GM23338 (cell line): ENCODE results near the gene CD164. TPM values are rescaled to one million over a fixed set of nuclear protein-coding genes. Genes with fewer than 3 reads are reported as not detected.

Experiments used
- ATAC-seq: fragments of 200-7000 bp; cut with Tn5 transposase; 3 replicates; pipeline ENCODE4 v1.9.1; 2020
- DNase-seq: peaks from one replicate; pipeline ENCODE4 v3.0.0-alpha.2; 2015; ENCODE audit warnings: low spot score
- H2AFZ ChIP-seq: fragments of 200-600 bp; sonication (generic); 2 replicates; pipeline ENCODE4 v1.8.0; 2016; ENCODE audit warnings: antibody characterized with exemption, mild to moderate bottlenecking, moderate library complexity
- H3F3A ChIP-seq: fragments of 200-600 bp; sonication (generic); replicated peaks from 2 replicates; pipeline ENCODE4 v1.8.0; 2017; ENCODE audit warnings: antibody characterized with exemption, mixed run types, low read depth
- H3K27ac ChIP-seq: fragments of 200-600 bp; sonication (generic); 2 replicates; pipeline ENCODE4 v1.6.1; 2016; ENCODE audit warnings: low read depth
- H3K27me3 ChIP-seq: fragments of 200-600 bp; sonication (generic); 2 replicates; pipeline ENCODE4 v1.8.0; 2016; ENCODE audit warnings: mild to moderate bottlenecking, mixed run types, moderate library complexity; ENCODE audit not compliant: insufficient read depth
- H3K36me3 ChIP-seq: fragments of 200-600 bp; sonication (generic); 2 replicates; pipeline ENCODE4 v1.8.0; 2016; ENCODE audit warnings: mild to moderate bottlenecking; ENCODE audit not compliant: insufficient read depth
- H3K4me1 ChIP-seq: fragments of 200-600 bp; sonication (generic); 2 replicates; pipeline ENCODE4 v1.8.0; 2016; ENCODE audit warnings: mild to moderate bottlenecking, moderate library complexity; ENCODE audit not compliant: insufficient read depth
- H3K4me2 ChIP-seq: fragments of 200-600 bp; sonication (generic); 2 replicates; pipeline ENCODE4 v1.7.1; 2017; ENCODE audit warnings: mixed run types
- H3K4me3 ChIP-seq: fragments of 200-600 bp; sonication (generic); 2 replicates; pipeline ENCODE4 v1.6.1; 2016; ENCODE audit warnings: mixed run types
- H3K79me2 ChIP-seq: fragments of 200-600 bp; sonication (generic); replicated peaks from 2 replicates; pipeline ENCODE4 v1.8.0; 2017; ENCODE audit warnings: mild to moderate bottlenecking; ENCODE audit not compliant: insufficient read depth
- H3K9me2 ChIP-seq: fragments of 200-600 bp; sonication (generic); 2 replicates; pipeline ENCODE4 v1.8.0; 2017; ENCODE audit not compliant: insufficient read depth
- H4K20me1 ChIP-seq: fragments of 200-600 bp; sonication (generic); replicated peaks from 2 replicates; pipeline ENCODE4 v1.8.0; 2017; ENCODE audit warnings: mild to moderate bottlenecking; ENCODE audit not compliant: insufficient read depth
- H3K27ac Mint-ChIP-seq: 2 replicates; pipeline ENCODE4 v1.8.0; 2020; ENCODE audit warnings: inconsistent platforms, mild to moderate bottlenecking, moderate library complexity, mixed read lengths
- H3K27me3 Mint-ChIP-seq: 3 replicates; pipeline ENCODE4 v1.8.0; 2022; ENCODE audit warnings: low read depth, mild to moderate bottlenecking, moderate library complexity, mixed read lengths, inconsistent platforms; ENCODE audit not compliant: insufficient read depth, poor library complexity
- H3K36me3 Mint-ChIP-seq: 3 replicates; pipeline ENCODE4 v1.8.0; 2021; ENCODE audit warnings: low read depth, mild to moderate bottlenecking, inconsistent platforms, moderate library complexity, mixed read lengths
- H3K4me1 Mint-ChIP-seq: 3 replicates; pipeline ENCODE4 v1.8.0; 2020; ENCODE audit warnings: mild to moderate bottlenecking, inconsistent platforms, mixed read lengths
- H3K4me3 Mint-ChIP-seq: 3 replicates; pipeline ENCODE4 v1.8.0; 2021; ENCODE audit warnings: moderate library complexity, mild to moderate bottlenecking, inconsistent platforms, mixed read lengths
- H3K9me3 Mint-ChIP-seq: 3 replicates; pipeline ENCODE4 v1.8.0; 2020; ENCODE audit warnings: moderate library complexity, mild to moderate bottlenecking, inconsistent platforms, mixed read lengths
- CTCF ChIP-seq, 2 experiments: fragments of 200-600 bp in 1 of 2; sonication (generic) in 1 of 2; conservative IDR thresholded peaks; 2 replicates each; pipeline versions ENCODE4 v1.5.1 to v1.6.1; 2016 to 2017; ENCODE audit warnings: antibody characterized with exemption in 2 of 2, low read depth in 2 of 2, mild to moderate bottlenecking in 2 of 2, moderate library complexity in 1 of 2
- EZH2 ChIP-seq: fragments of 200-600 bp; sonication (generic); IDR thresholded peaks from one replicate; pipeline ENCODE4 v1.8.0; 2017; ENCODE audit warnings: antibody characterized with exemption, mild to moderate bottlenecking, low read depth; ENCODE audit not compliant: unreplicated experiment
- EZH2phosphoT487 ChIP-seq: fragments of 200-600 bp; sonication (generic); IDR thresholded peaks from one replicate; pipeline ENCODE4 v1.8.1; 2018; ENCODE audit warnings: antibody characterized with exemption; ENCODE audit not compliant: unreplicated experiment
- JUNB ChIP-seq: IDR thresholded peaks from one replicate; pipeline ENCODE4 v1.6.1; 2016; ENCODE audit warnings: antibody characterized with exemption; ENCODE audit not compliant: unreplicated experiment
- NANOG ChIP-seq: IDR thresholded peaks from 2 replicates; pipeline ENCODE4 v1.6.1; 2016; ENCODE audit warnings: antibody characterized with exemption, borderline replicate concordance
- POLR2AphosphoS5 ChIP-seq: IDR thresholded peaks from 2 replicates; pipeline ENCODE4 v1.6.1; 2016; ENCODE audit warnings: antibody characterized with exemption, low read depth
- REST ChIP-seq: IDR thresholded peaks from one replicate; pipeline ENCODE4 v1.6.1; 2018; ENCODE audit warnings: antibody characterized with exemption; ENCODE audit not compliant: unreplicated experiment
- ZNF114 ChIP-seq: fragments of 250-450 bp; sonication (Bioruptor Pico); IDR thresholded peaks from 2 replicates; pipeline ENCODE4 v1.5.0; 2020; ENCODE audit warnings: mild to moderate bottlenecking, moderate library complexity
- ZNF331 ChIP-seq: fragments of 250-450 bp; sonication (Bioruptor Pico); IDR thresholded peaks from 2 replicates; pipeline ENCODE4 v1.5.0; 2020; ENCODE audit warnings: low read depth, mild to moderate bottlenecking, moderate library complexity
- ZNF462 ChIP-seq: fragments of 250-450 bp; sonication (Bioruptor Pico); IDR thresholded peaks from 2 replicates; pipeline ENCODE4 v1.5.0; 2020; ENCODE audit warnings: mild to moderate bottlenecking, moderate library complexity
- polyA plus RNA-seq: library from polyadenylated mRNA; unstranded; fragments of >200 nt; fragmentation: Nextera tagmentation; extraction: Ambion mirVana; gene quantifications from 2 replicates; pipeline ENCODE4 v1.2.1, GENCODE V29; 2016
- total RNA-seq: library from RNA; depleted of rRNA; stranded (reverse); fragments of >200 nt; shearing (Covaris generic); gene quantifications from 2 replicates; pipeline ENCODE4 v1.2.3, GENCODE V29; 2014

CD164 gene
- total and polyA plus RNA-seq, 2 experiments from 2014 or later, result 81.0 to 83.8 TPM

- TF ChIP-seq ZNF462 (CRISPR knock-in tag) (no peak), JUNB (no peak), ZNF114 (CRISPR knock-in tag) (no peak), CTCF (conservative IDR thresholded peaks at IDR 0.05; ENCODE audit: low read depth in 2 of 2) (no peak), ZNF331 (CRISPR knock-in tag) (no peak), POLR2AphosphoS5 (no peak)
Observed at GRCh38 chr6:109360281-109360680, 22.0 kb downstream of the CD164 start (continued).

GRCh38 chr6:109359248-109359647 is 23.0 kb downstream of the CD164 start:
- no peaks in the 10 kb centered on the region for H3K4me1 Mint-ChIP-seq
- Histone ChIP-seq H3K4me1 (no peaks in the 10 kb centered on the region), H3K9me2 (no peaks in the 10 kb centered on the region), H3K27ac (no peak overlapping the region), H3K4me2 (no peak overlapping the region), H3K79me2 (peaks cover 11% of the 10 kb centered on the region), H3K4me3 (no peak overlapping the region), H3K27me3 (no peaks in the 10 kb centered on the region), H3F3A (no peaks in the 10 kb centered on the region), H2AFZ (no peak overlapping the region), H4K20me1 (no peaks in the 10 kb centered on the region; the same call in 1 of the 2 replicates), H3K36me3 (peaks cover 10% of the 10 kb centered on the region; the same call in 1 of the 2 replicates)
- no peak for TF ChIP-seq ZNF114 (CRISPR knock-in tag)
- TF ChIP-seq NANOG, result no peak
- TF ChIP-seq REST, result no peak
- TF ChIP-seq EZH2phosphoT487, result no peak
- no peak for TF ChIP-seq EZH2
- no peak for TF ChIP-seq CTCF (conservative IDR thresholded peaks at IDR 0.05; ENCODE audit: low read depth in 2 of 2)
- no peak for TF ChIP-seq POLR2AphosphoS5
- no peak overlapping the region for H3K27ac Mint-ChIP-seq
- no peaks in the 10 kb centered on the region for H3K27me3 Mint-ChIP-seq
- no peak overlapping the region for H3K4me3 Mint-ChIP-seq
- peaks cover 73% of the 10 kb centered on the region for H3K36me3 Mint-ChIP-seq
- no peak for ATAC-seq
- no peak for DNase-seq
- peaks cover 14% of the 10 kb centered on the region for H3K9me3 Mint-ChIP-seq
